Caco-2 (cell line): ENCODE measurements around the gene PAPPA. TPM values are rescaled to one million over a fixed set of nuclear protein-coding genes. Genes with fewer than 3 reads are reported as not detected.

Experiments
- BruUV-seq: library from RNA; stranded (reverse); fragments of 400-500 nt; replicated peaks from 2 replicates; lab custom pipeline; 2021; lab: Mats Ljungman, UMichigan
- CTCF ChIA-PET: fragments of 300-600 bp; sonication (Branson Sonifier 250); formaldehyde crosslinking; loops from one replicate; lab custom pipeline; 2022; ENCODE audit warnings: antibody characterized with exemption; lab: Charles Lee
- POLR2A ChIA-PET: fragments of 300-600 bp; sonication (Branson Sonifier 250); formaldehyde crosslinking; loops from one replicate; lab custom pipeline; 2022; ENCODE audit warnings: antibody characterized with exemption; lab: Charles Lee
- DNase-seq, 2 experiments: peaks; one replicate each; pipeline versions ENCODE4 v3.0.0 to v3.0.0-alpha.2; 2020 to 2022
- H3K27me3 ChIP-seq: replicated peaks from 2 replicates; pipeline ENCODE4 v1.6.0; 2011; ENCODE audit warnings: low read length; ENCODE audit not compliant: control insufficient read depth, insufficient read depth
- H3K36me3 ChIP-seq: 2 replicates; pipeline ENCODE4 v1.5.1; 2011; ENCODE audit warnings: low read length; ENCODE audit not compliant: control insufficient read depth, insufficient read depth
- H3K4me1 ChIP-seq: fragments of 250-450 bp; sonication (Bioruptor Pico); 2 replicates; pipeline ENCODE4 v1.5.1; 2020; ENCODE audit warnings: mild to moderate bottlenecking
- H3K4me3 ChIP-seq: 2 replicates; pipeline ENCODE4 v1.5.1; 2011; ENCODE audit warnings: low read depth, mild to moderate bottlenecking, control low read depth, low read length
- H3K9me3 ChIP-seq: fragments of 250-450 bp; sonication (Bioruptor Pico); 2 replicates; pipeline ENCODE4 v1.5.1; 2020; ENCODE audit warnings: mild to moderate bottlenecking, moderate library complexity
- H3K27ac Mint-ChIP-seq: one replicate; pipeline ENCODE4 v1.8.0; 2022; ENCODE audit warnings: mixed read lengths; ENCODE audit not compliant: unreplicated experiment
- H3K27me3 Mint-ChIP-seq: one replicate; pipeline ENCODE4 v1.8.0; 2022; ENCODE audit warnings: mixed read lengths; ENCODE audit not compliant: insufficient read depth, unreplicated experiment
- H3K36me3 Mint-ChIP-seq: one replicate; pipeline ENCODE4 v1.8.0; 2022; ENCODE audit warnings: mild to moderate bottlenecking, mixed read lengths; ENCODE audit not compliant: insufficient read depth, unreplicated experiment
- H3K4me1 Mint-ChIP-seq: one replicate; pipeline ENCODE4 v1.8.0; 2022; ENCODE audit warnings: low read depth, mixed read lengths; ENCODE audit not compliant: unreplicated experiment
- H3K4me3 Mint-ChIP-seq: one replicate; pipeline ENCODE4 v1.8.0; 2022; ENCODE audit warnings: mild to moderate bottlenecking, moderate library complexity, mixed read lengths; ENCODE audit not compliant: unreplicated experiment
- H3K9me3 Mint-ChIP-seq: one replicate; pipeline ENCODE4 v1.8.0; 2022; ENCODE audit warnings: mixed read lengths; ENCODE audit not compliant: unreplicated experiment
- intact Hi-C: fragments of 100-400 bp; cut with micrococcal nuclease; formaldehyde crosslinking; loops from one replicate; pipeline ENCODE4 v1.10.0; 2022; ENCODE audit not compliant: unreplicated experiment
- total RNA-seq: library from RNA; stranded (reverse); gene quantifications from 2 replicates; pipeline ENCODE4 v1.2.3, GENCODE V29; 2022
- TF ChIP-seq, protein P1 (sequence below), 2 experiments: fragments of 200-600 bp in 1 of 2; IDR thresholded peaks; 1 replicate in 1 of 2; 2 replicates in 1 of 2; pipeline versions ENCODE4 v1.5.1 to v1.8.0; 2011 to 2022; ENCODE audit warnings: antibody characterized with exemption in 1 of 2, control low read depth in 1 of 2, inconsistent platforms in 1 of 2, low read depth in 1 of 2, low read length in 1 of 2, mild to moderate bottlenecking in 1 of 2, moderate library complexity in 1 of 2; ENCODE audit not compliant: insufficient read depth in 1 of 2, severe bottlenecking in 1 of 2, unreplicated experiment in 1 of 2

The PAPPA gene
- total RNA-seq, 1 experiment from 2014 or later = not detected

DNA sequence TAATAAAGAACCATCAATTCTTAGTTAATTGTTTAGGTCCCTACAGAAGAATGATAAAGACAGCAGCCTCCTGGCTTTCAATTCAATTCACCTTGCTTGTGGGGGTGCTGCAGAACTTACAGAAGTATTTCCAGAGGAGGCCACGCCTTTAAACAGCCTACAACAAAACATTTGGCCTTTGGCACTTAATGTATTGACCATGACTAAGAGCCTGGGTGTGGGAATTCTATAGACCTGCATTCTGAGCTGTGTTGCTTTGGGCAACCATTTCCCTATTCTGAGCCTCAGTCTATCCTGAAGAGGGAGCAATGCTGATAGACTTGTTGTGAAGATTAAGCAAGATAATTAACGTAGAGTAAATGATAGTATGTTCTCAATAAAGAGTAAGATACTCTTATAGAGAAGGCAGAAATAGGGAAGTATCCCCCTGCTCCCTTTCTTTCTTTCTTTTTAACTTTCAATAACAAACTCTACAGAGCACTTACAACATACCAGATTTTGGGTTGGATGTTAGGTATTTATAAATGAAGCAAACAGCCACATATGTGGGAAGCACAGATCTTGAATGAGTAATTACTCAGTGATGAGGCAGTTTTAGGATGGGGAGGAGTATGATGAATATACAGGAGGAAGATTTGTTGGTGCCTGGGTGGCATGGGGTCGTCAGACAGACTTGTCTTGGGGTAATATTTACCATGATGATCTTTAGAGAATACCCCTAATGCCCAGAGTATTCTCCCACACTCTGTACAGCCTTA is 28.4 kb downstream of the PAPPA start:
- POLR2A ChIA-PET = no interaction called here
- intact Hi-C loops = no loop called here
- no peak overlapping the region for H3K4me3 Mint-ChIP-seq

DNA sequence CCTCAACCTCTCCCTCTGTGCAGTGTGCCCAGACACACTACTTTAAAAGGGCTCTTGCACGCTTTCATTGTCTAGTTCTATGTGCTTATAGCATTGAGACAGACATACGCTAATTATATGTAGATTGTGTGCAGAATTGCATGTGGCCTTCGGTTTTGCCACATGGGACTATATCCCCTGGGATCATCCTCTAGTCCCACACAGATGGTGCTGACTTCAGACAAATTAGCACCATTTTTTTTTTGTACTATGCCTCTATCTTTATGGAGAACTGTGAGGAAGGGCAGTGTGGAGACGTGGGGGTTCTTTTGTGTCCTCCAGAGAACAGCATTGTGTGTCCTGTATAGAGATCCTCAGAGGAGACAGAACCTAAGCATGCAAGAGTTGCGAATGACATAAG is 29.3 kb downstream of the PAPPA start:
- no peak for DNase-seq
- no peaks in the 10 kb centered on the region for H3K4me1 ChIP-seq
- H3K4me3 ChIP-seq = no peak overlapping the region
- no peaks in the 10 kb centered on the region for H3K36me3 Mint-ChIP-seq
- TF ChIP-seq, protein P1, sequence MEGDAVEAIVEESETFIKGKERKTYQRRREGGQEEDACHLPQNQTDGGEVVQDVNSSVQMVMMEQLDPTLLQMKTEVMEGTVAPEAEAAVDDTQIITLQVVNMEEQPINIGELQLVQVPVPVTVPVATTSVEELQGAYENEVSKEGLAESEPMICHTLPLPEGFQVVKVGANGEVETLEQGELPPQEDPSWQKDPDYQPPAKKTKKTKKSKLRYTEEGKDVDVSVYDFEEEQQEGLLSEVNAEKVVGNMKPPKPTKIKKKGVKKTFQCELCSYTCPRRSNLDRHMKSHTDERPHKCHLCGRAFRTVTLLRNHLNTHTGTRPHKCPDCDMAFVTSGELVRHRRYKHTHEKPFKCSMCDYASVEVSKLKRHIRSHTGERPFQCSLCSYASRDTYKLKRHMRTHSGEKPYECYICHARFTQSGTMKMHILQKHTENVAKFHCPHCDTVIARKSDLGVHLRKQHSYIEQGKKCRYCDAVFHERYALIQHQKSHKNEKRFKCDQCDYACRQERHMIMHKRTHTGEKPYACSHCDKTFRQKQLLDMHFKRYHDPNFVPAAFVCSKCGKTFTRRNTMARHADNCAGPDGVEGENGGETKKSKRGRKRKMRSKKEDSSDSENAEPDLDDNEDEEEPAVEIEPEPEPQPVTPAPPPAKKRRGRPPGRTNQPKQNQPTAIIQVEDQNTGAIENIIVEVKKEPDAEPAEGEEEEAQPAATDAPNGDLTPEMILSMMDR (IDR thresholded peaks at IDR 0.05; ENCODE audit: insufficient read depth in 1 of 2, low read depth in 1 of 2, low read length in 1 of 2, severe bottlenecking in 1 of 2, unreplicated experiment in 1 of 2) = no peak
- H3K9me3 Mint-ChIP-seq = no peaks in the 10 kb centered on the region
- ChIA-PET POLR2A (no interaction called here), CTCF (no interaction called here)
- intact Hi-C loops = no loop called here
- no peak overlapping the region for H3K27ac Mint-ChIP-seq
- no peaks in the 10 kb centered on the region for H3K9me3 ChIP-seq
- peaks cover 10% of the 10 kb centered on the region for H3K27me3 Mint-ChIP-seq
- no peaks in the 10 kb centered on the region; the same call in none of the 2 replicates for H3K27me3 ChIP-seq
- no peaks in the 10 kb centered on the region for H3K36me3 ChIP-seq
- no peaks in the 10 kb centered on the region for H3K4me1 Mint-ChIP-seq
- H3K4me3 Mint-ChIP-seq = no peak overlapping the region
- no TSS peak for BruUV-seq

More for the DNA sequence above, 28.4 kb downstream of the PAPPA start:
- H3K4me1 ChIP-seq = no peaks in the 10 kb centered on the region
- H3K36me3 ChIP-seq = no peaks in the 10 kb centered on the region
- CTCF ChIA-PET = interaction anchor here (0.5 kb wide), 1 partner anchor 13 kb away, joined by 5 read pairs; no protein-coding TSS in a partner anchor
- peaks cover 10% of the 10 kb centered on the region for H3K27me3 Mint-ChIP-seq
- H3K9me3 ChIP-seq = no peaks in the 10 kb centered on the region
- BruUV-seq = no TSS peak
- DNase-seq = no peak
- no peaks in the 10 kb centered on the region for H3K4me1 Mint-ChIP-seq
- no peak overlapping the region for H3K27ac Mint-ChIP-seq
- TF ChIP-seq, protein P1 (IDR thresholded peaks at IDR 0.05; ENCODE audit: insufficient read depth in 1 of 2, low read depth in 1 of 2, low read length in 1 of 2, severe bottlenecking in 1 of 2, unreplicated experiment in 1 of 2) = no peak
- H3K36me3 Mint-ChIP-seq = no peaks in the 10 kb centered on the region
- H3K9me3 Mint-ChIP-seq = no peaks in the 10 kb centered on the region
- H3K4me3 ChIP-seq = no peak overlapping the region
- no peaks in the 10 kb centered on the region; the same call in none of the 2 replicates for H3K27me3 ChIP-seq

DNA sequence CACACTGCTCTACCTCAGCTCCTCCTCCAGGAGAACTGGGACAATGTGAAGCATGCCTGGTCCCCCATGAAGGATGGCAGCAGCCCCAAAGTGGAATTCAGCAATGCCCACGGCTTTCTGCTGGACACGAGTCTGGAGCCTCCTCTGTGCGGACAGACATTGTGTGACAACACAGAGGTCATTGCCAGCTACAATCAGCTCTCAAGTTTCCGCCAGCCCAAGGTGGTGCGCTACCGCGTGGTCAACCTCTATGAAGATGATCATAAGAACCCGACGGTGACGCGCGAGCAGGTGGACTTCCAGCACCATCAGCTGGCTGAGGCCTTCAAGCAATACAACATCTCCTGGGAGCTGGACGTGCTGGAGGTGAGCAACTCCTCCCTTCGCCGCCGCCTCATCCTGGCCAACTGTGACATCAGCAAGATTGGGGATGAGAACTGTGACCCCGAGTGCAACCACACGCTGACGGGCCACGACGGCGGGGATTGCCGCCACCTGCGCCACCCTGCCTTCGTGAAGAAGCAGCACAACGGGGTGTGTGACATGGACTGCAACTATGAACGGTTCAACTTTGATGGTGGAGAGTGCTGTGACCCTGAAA is 34.1 kb downstream of the PAPPA start:
- H3K27me3 ChIP-seq = no peaks in the 10 kb centered on the region; the same call in none of the 2 replicates
- no TSS peak for BruUV-seq
- no peaks in the 10 kb centered on the region for H3K36me3 Mint-ChIP-seq
- H3K4me1 ChIP-seq = no peaks in the 10 kb centered on the region
- no peak overlapping the region for H3K4me3 Mint-ChIP-seq
- H3K27ac Mint-ChIP-seq = no peak overlapping the region
- no peaks in the 10 kb centered on the region for H3K9me3 ChIP-seq
- H3K27me3 Mint-ChIP-seq = peaks cover 8% of the 10 kb centered on the region
- TF ChIP-seq, protein P1 (IDR thresholded peaks at IDR 0.05; ENCODE audit: insufficient read depth in 1 of 2, low read depth in 1 of 2, low read length in 1 of 2, severe bottlenecking in 1 of 2, unreplicated experiment in 1 of 2) = no peak
- no peak for DNase-seq
- POLR2A ChIA-PET = interaction anchor here (0.5 kb wide), 1 partner anchor 580 kb away, joined by 3 read pairs; no protein-coding TSS in a partner anchor
- H3K9me3 Mint-ChIP-seq = no peaks in the 10 kb centered on the region
- H3K36me3 ChIP-seq = no peaks in the 10 kb centered on the region
- H3K4me3 ChIP-seq = no peak overlapping the region
- CTCF ChIA-PET = no interaction called here
- intact Hi-C loops = no loop called here
- no peaks in the 10 kb centered on the region for H3K4me1 Mint-ChIP-seq
